HuH-7.5 (cell line): ENCODE results near the gene KRT33A.
"Not testable (repeated sequence)": the region's sequence is repeated elsewhere in the genome, so short reads cannot be mapped to it uniquely, and the experiment has no call there.

Source experiments
- DNase-seq: peaks from one replicate; pipeline ENCODE4 v3.0.0; 2011; ENCODE audit warnings: low spot score

The KRT33A gene

GRCh38 chr17:41363881-41364280, 13.3 kb upstream of the KRT33A start:
- no peak for DNase-seq

GRCh38 chr17:41360296-41360995, 9.8 kb upstream of the KRT33A start:
- DNase-seq: no peak

- no peak for DNase-seq
Observed at GRCh38 chr17:41354536-41354935, 3.9 kb upstream of the KRT33A start.

- DNase-seq: no peak
Observed at GRCh38 chr17:41352597-41353366, 2.2 kb upstream of the KRT33A start.

- no peak for DNase-seq
Observed at GRCh38 chr17:41351177-41351576, 549 bp upstream of the KRT33A start.

GRCh38 chr17:41347869-41348760, 2.5 kb downstream of the KRT33A start:
- no peak for DNase-seq

- DNase-seq: not testable (repeated sequence)
Observed at GRCh38 chr17:41346421-41346820, 4.2 kb downstream of the KRT33A start.

GRCh38 chr17:41345992-41346391, 4.6 kb downstream of the KRT33A start:
- no peak for DNase-seq

GRCh38 chr17:41343029-41343428, 7.6 kb downstream of the KRT33A start:
- DNase-seq: no peak

GRCh38 chr17:41340934-41341861, 9.4 kb downstream of the KRT33A start:
- no peak for DNase-seq

GRCh38 chr17:41340494-41340893, 10.1 kb downstream of the KRT33A start:
- no peak for DNase-seq

GRCh38 chr17:41339571-41340172, 11.0 kb downstream of the KRT33A start:
- DNase-seq: no peak

GRCh38 chr17:41338961-41339485, 11.6 kb downstream of the KRT33A start:
- no peak for DNase-seq

- no peak for DNase-seq
Observed at GRCh38 chr17:41335747-41336146, 14.9 kb downstream of the KRT33A start.

GRCh38 chr17:41334385-41335305, 16.0 kb downstream of the KRT33A start:
- DNase-seq: no peak

GRCh38 chr17:41333836-41334235, 16.8 kb downstream of the KRT33A start:
- no peak for DNase-seq

GRCh38 chr17:41333098-41333497, 17.5 kb downstream of the KRT33A start:
- no peak for DNase-seq

GRCh38 chr17:41332239-41332638, 18.4 kb downstream of the KRT33A start:
- DNase-seq: no peak

GRCh38 chr17:41331606-41332005, 19.0 kb downstream of the KRT33A start:
- DNase-seq: no peak
